GM21526 (cell line): Measurements from ENCODE around the gene OR4F17.
"Not testable (repeated sequence)": the region's sequence is repeated elsewhere in the genome, so short reads cannot be mapped to it uniquely, and the experiment has no call there.

Experiments
- ATAC-seq: cut with Tn5 transposase; IDR thresholded peaks from one replicate; pipeline ENCODE4 v1.9.1; 2021; ENCODE audit warnings: moderate library complexity; ENCODE audit not compliant: unreplicated experiment, low FRiP score

Gene OR4F17, protein sequence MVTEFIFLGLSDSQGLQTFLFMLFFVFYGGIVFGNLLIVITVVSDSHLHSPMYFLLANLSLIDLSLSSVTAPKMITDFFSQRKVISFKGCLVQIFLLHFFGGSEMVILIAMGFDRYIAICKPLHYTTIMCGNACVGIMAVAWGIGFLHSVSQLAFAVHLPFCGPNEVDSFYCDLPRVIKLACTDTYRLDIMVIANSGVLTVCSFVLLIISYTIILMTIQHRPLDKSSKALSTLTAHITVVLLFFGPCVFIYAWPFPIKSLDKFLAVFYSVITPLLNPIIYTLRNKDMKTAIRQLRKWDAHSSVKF

DNA sequence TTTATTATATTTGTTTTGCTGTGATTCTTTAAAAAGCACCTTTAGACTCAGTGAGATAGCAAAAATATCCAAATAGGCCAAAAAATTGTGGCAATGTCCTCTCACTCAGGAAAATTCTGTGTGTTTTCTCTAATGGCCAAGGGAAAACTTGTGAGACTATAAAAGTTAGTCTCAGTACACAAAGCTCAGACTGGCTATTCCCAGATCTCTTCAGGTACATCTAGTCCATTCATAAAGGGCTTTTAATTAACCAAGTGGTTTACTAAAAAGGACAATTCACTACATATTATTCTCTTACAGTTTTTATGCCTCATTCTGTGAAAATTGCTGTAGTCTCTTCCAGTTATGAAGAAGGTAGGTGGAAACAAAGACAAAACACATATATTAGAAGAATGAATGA lies at the start of gene OR4F17:
OR4F17 (plus strand) TSS at position 301 of the 400 bp plus-strand sequence. CDS start 3,575 bp downstream, outside the sequence.
- not testable (repeated sequence) for ATAC-seq

DNA sequence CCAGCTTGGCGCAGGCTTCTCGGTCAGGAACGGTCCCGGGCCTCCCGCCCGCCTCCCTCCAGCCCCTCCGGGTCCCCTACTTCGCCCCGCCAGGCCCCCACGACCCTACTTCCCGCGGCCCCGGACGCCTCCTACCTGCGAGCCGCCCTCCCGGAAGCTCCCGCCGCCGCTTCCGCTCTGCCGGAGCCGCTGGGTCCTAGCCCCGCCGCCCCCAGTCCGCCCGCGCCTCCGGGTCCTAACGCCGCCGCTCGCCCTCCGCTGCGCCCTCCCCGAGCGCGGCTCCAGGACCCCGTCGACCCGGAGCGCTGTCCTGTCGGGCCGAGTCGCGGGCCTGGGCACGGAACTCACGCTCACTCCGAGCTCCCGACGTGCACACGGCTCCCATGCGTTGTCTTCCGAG lies 36.1 kb upstream of the OR4F17 start:
- not testable (repeated sequence) for ATAC-seq

DNA sequence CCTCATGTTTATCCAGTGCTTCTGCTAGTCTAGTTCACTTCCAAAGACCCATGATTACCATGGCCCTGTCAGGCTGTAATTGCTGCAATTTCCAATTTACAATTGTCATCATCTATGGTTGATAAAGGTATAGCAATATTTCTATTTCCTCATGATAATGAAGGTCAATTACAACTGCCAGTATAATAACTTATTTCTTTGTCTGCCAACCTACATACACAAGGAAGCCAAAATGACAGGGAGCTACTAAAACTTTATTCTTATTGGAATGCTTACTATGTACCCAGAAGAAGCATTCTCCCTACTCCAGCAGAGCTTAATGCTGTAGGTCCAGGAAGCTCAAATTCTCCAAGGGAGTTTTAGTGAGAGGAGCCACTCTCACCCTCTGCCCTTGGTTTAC lies 24.0 kb upstream of the OR4F17 start:
- not testable (repeated sequence) for ATAC-seq

DNA sequence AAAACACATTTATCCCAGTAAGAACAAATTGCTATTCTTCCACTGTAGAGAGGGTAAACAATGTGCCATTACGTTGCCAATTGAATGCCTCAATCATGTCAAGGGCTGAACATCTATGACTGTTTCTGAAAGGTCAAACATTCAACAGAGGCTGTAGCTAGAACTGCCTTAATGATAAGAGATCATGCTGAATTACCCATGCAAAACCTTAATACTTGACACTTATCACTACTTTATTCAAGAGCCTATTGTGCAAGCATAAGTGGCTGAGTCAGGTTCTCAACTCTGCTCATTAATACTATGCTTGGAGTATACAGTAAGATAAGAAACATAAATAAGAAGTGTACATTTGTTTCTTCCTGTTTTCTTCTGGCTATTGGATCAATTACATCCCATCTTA lies 23.3 kb upstream of the OR4F17 start:
- ATAC-seq, result not testable (repeated sequence)

DNA sequence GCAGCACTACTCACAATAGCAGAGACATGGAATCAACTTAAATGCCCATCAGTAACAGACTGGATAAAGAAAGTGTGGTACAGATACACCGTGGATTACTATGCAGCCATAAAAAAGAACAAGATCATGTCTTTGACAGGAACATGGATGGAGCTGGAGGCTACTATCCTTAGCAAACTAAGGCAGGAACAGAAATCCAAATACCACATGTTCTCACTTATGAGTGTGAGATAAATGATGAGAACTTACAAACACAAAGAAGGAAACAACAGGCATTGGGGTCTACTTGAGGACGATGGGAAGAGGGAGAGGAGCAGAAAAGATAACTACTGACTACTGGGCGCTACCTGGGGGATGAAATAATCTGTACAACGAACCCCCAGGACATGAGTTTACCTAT lies 16.2 kb upstream of the OR4F17 start:
- not testable (repeated sequence) for ATAC-seq

DNA sequence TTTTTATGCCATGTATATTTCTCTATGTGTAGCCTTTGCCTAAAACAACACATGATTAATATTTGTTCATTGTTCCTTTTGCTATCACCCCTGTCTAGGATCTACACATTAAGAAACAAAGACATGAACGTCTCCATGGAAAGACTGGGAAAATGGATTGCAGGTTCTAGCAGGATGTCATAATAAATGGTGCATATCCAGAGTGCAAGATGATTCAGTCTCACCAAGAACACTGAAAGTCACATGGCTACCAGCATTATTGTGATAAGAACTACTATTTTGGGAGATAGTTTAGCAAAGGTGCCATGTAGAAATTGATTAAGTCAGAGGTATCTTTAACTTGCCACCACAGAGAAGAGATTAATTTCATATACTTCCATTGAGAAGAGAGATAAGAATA lies 12.1 kb upstream of the OR4F17 start:
- not testable (repeated sequence) for ATAC-seq

DNA sequence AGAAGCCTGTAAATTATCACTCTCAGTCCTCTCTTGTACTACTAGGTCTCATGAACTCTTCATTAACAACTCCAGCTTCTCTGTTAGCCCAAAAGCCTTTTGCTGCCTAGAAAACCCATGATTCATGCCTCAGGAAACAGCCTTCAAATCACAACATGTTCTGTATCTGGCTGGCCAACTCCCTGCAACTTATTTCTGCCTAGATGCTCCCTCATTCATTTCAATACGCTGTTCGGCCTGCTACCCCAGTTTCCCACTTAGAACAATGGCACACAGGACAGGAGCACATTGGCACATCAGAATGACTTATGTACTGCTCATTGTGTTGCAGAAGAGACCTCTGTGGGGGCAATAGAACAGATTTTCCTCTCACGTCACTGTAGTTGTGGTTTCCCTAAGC lies 9.3 kb upstream of the OR4F17 start:
- not testable (repeated sequence) for ATAC-seq

DNA sequence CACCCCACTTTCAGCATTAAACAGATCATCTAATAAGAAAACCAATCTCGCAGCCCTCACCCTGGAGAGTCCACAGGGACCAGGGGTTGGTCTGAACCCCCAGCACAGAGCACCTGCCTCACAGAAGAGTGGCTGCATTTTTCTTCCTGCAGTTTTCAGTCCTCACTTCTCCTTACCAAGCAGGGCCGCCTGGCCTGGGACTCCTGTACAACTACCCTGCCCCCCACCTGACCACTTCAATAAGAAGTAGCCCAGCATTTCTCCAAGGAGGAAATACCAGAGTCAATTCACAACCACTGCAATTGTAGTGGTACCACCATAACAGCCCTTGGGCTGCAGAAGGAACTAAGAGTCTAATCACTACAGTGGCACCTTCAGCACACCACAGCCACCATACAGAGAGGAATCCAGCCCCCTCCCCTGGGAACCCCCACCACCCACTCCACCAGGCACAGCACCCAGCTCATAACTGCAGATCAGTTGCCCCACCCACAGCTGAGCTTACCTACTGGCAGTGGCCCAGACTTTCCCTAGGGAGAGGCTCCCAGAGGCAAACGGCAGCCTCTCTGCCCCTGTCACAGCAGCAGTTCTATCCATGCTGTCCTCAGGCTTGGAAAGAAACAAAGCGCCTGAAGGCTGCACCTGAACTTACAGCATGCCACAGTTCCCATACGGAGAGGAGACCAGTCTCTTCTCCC lies 13.7 kb downstream of the OR4F17 start:
- not testable (repeated sequence) for ATAC-seq
